Breast epithelium (tissue), 4 donors: ENCODE results near the gene NFAM1. TPM values are rescaled to one million over a fixed set of nuclear protein-coding genes. Genes with fewer than 3 reads are reported as not detected.

Experiments
- DNase-seq, 2 donors: peaks; one replicate each; pipeline ENCODE4 v3.0.0-alpha.2; 2019; ENCODE audit warnings: low spot score in 2 of 2
- H3K27ac ChIP-seq, 2 donors: fragments of 200-600 bp; sonication (generic) in 1 of 2; one replicate each; pipeline ENCODE4 v1.5.1; 2016 to 2019; ENCODE audit warnings: mild to moderate bottlenecking in 1 of 2
- H3K27me3 ChIP-seq, 2 donors: fragments of 200-600 bp; sonication (generic) in 1 of 2; one replicate each; pipeline versions ENCODE4 v1.5.1 to v1.6.0; 2017 to 2019; ENCODE audit warnings: control low read depth in 1 of 2, mild to moderate bottlenecking in 1 of 2
- H3K36me3 ChIP-seq: fragments of 200-600 bp; one replicate; pipeline ENCODE4 v1.5.1; 2019
- H3K4me1 ChIP-seq, 2 donors: fragments of 200-600 bp; sonication (generic); one replicate each; pipeline ENCODE4 v1.5.1; 2016 to 2019; ENCODE audit warnings: control low read depth in 1 of 2
- H3K4me3 ChIP-seq, 3 donors: fragments of 200-600 bp; sonication (generic); 1 replicate in 2 of 3; 2 replicates in 1 of 3; pipeline ENCODE4 v1.5.1; 2016 to 2019; ENCODE audit warnings: mild to moderate bottlenecking in 3 of 3, moderate library complexity in 2 of 3
- H3K9me3 ChIP-seq, 2 donors: fragments of 200-600 bp; sonication (generic) in 1 of 2; one replicate each; pipeline ENCODE4 v1.5.1; 2016 to 2019; ENCODE audit warnings: control low read depth in 1 of 2
- POLR2A ChIP-seq: fragments of 450-650 bp; IDR thresholded peaks from one replicate; pipeline ENCODE4 v1.6.1; 2016; ENCODE audit warnings: antibody characterized with exemption, mild to moderate bottlenecking, moderate library complexity
- POLR2AphosphoS5 ChIP-seq, 3 donors: sonication (generic); formaldehyde crosslinking; IDR thresholded peaks; one replicate each; pipeline ENCODE4 v1.6.1; 2017; ENCODE audit warnings: antibody characterized with exemption in 3 of 3
- intact Hi-C: fragments of 100-400 bp; cut with DNase I; formaldehyde crosslinking; loops from one replicate; pipeline ENCODE4 v1.15.1; 2023; ENCODE audit warnings: low total_unique reads
- total RNA-seq, 3 donors: library from RNA; depleted of rRNA; stranded (reverse); fragments of >200 nt; gene quantifications; one replicate each; pipeline ENCODE4 v1.1.0, GENCODE V29; 2016
- TF ChIP-seq, protein P1 (sequence below), 3 donors: fragments of 450-650 bp; IDR thresholded peaks; one replicate each; pipeline ENCODE4 v1.5.1; 2016 to 2017; ENCODE audit warnings: antibody characterized with exemption in 3 of 3, mild to moderate bottlenecking in 3 of 3, moderate library complexity in 3 of 3

NFAM1 gene
- total RNA-seq, 3 donors from 2014 or later = 0.66 to 4.3 (median 1.5) TPM

DNA sequence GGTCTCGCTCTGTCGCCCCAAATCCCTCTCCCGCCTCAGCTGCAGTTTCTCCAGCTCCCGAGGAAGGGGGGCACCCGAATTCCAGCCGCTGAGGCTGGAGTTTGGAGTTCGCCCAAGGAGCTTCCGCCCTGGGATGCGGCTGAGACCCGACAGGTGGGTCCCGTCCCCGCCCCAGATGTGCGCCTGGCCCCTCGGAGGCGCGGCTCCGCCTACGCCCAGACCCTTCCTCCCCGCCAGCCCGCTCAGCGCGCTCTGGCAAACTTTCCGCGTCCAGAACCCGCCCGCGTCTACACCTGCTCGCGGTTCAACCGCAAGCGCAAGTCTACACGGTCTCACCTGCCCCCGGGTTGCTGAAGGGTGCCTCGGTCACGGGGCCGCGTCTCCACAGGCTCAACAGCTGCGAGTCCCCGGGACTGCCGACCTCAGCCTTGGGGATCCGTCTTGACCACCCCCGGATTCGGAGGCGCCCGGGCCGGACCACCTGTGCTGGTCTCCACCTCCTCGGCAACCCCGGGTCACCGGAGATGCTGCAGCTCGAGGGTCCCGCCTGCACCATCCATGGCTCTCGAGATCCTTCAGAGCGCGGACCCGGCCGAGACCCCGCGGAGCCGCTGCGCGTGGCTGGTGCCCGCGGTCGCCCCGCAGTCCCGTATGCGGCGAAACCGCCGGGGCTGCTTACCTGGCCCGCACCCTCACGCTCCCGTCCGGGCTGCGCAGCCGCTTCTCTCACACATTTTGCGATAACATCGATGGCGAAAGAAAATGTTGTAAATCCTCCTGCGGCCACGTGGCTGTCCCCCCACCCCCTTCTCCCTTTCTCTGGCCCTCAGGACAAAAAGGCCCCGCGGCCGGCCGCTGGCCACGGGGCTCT lies 63.6 kb downstream of the NFAM1 start:
- peak overlapping the region; percentile 62 to 81 (median 73) for H3K4me3 ChIP-seq
- no peaks in the 10 kb centered on the region for H3K9me3 ChIP-seq
- no peak for DNase-seq
- no peaks in the 10 kb centered on the region for H3K36me3 ChIP-seq
- H3K4me1 ChIP-seq = peaks cover 14% of the 10 kb centered on the region in 2 donors
- intact Hi-C loops = no loop called here
- H3K27me3 ChIP-seq = no peaks in the 10 kb centered on the region
- H3K27ac ChIP-seq = peak overlapping the region; percentile 81 to 82
- peak in 1 of 3 donors; percentile 16 for TF ChIP-seq POLR2AphosphoS5 (IDR thresholded peaks at IDR 0.05)
- TF ChIP-seq, protein P1, sequence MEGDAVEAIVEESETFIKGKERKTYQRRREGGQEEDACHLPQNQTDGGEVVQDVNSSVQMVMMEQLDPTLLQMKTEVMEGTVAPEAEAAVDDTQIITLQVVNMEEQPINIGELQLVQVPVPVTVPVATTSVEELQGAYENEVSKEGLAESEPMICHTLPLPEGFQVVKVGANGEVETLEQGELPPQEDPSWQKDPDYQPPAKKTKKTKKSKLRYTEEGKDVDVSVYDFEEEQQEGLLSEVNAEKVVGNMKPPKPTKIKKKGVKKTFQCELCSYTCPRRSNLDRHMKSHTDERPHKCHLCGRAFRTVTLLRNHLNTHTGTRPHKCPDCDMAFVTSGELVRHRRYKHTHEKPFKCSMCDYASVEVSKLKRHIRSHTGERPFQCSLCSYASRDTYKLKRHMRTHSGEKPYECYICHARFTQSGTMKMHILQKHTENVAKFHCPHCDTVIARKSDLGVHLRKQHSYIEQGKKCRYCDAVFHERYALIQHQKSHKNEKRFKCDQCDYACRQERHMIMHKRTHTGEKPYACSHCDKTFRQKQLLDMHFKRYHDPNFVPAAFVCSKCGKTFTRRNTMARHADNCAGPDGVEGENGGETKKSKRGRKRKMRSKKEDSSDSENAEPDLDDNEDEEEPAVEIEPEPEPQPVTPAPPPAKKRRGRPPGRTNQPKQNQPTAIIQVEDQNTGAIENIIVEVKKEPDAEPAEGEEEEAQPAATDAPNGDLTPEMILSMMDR (IDR thresholded peaks at IDR 0.05) = no peak

DNA sequence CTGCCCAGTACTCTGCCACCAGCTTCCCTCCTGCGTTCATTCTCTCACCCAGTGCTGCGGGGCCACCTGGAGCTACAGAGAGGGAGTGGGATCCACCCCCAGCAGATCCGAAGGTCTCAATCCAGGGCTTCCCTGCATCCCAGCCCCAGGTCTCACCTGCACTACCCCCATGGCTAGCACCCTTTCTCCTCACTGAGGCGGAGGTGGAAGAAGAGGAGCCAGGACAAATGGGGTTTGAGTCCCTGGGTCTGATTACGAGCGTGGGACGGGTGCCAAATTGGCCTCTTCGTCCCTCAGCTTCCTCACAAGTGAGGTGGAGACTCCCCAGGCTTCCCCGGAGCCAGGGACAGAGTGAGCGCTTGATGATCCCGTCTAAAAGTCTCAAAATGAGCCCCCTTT lies 64.2 kb downstream of the NFAM1 start:
- H3K27me3 ChIP-seq = no peaks in the 10 kb centered on the region
- H3K27ac ChIP-seq = peak overlapping the region; percentile 81 to 82
- TF ChIP-seq, protein P1 (IDR thresholded peaks at IDR 0.05) = no peak
- no peak for TF ChIP-seq POLR2AphosphoS5 (IDR thresholded peaks at IDR 0.05)
- no peak for TF ChIP-seq POLR2A
- intact Hi-C loops = no loop called here
- H3K36me3 ChIP-seq = no peaks in the 10 kb centered on the region
- H3K9me3 ChIP-seq = no peaks in the 10 kb centered on the region
- H3K4me3 ChIP-seq = peak overlapping the region; percentile 62 to 81 (median 73)
- peaks cover 14% of the 10 kb centered on the region in 2 donors for H3K4me1 ChIP-seq
- no peak for DNase-seq

GRCh38 chr22:42366806-42367581 lies 65.2 kb downstream of the NFAM1 start:
- Histone ChIP-seq H3K4me3 (peak overlapping the region; percentile 62 to 81 (median 73)), H3K4me1 (peaks cover 14% of the 10 kb centered on the region in 2 donors), H3K27me3 (no peaks in the 10 kb centered on the region), H3K36me3 (no peaks in the 10 kb centered on the region), H3K27ac (peak overlapping the region; percentile 81 to 82), H3K9me3 (no peaks in the 10 kb centered on the region)
- intact Hi-C loops = no loop called here
- peak in 1 of 2 donors; percentile 67 for DNase-seq
- TF ChIP-seq, protein P1 (IDR thresholded peaks at IDR 0.05) = no peak
- TF ChIP-seq POLR2AphosphoS5 (IDR thresholded peaks at IDR 0.05) (no peak), POLR2A (no peak)

DNA sequence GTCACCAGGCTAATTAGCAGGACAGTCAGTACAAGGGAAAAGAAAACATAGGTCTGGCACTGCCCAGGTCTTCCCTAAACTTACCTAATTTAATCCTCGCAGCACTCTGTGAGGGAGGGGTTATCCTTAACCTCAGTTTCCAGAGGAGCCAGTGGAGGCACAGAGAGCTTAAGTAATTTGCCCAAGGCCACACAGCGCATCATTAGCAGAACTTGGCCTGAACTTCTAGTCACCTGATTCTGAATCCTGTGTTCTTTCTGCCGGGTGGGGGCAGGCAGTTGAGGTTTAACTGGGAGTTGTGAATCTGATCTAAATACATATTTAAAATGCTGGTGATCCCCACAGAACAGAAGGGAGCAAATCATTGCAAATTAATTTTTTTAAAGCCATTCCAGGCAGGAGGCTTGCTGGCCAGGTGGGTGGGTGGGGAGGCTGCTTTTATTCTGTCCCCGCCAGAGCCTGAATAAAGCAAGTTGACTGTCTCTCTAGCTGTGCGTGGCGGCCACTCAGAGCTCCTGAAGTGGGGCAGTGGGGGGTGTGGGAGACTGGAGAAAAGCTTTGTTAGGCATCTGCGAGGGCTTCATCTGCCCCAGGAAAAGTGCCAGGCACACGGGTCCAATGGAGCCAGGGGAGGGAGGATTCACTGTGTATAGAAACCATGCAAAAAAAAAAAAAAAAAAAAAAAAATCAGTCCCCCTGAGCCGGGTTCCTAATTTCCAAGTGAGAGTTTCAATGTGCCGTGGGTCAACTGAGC lies 66.1 kb downstream of the NFAM1 start:
- no peak for TF ChIP-seq POLR2AphosphoS5 (IDR thresholded peaks at IDR 0.05)
- no peak for TF ChIP-seq POLR2A
- TF ChIP-seq, protein P1 (IDR thresholded peaks at IDR 0.05) = no peak
- intact Hi-C loops = no loop called here
- H3K9me3 ChIP-seq = no peaks in the 10 kb centered on the region
- no peaks in the 10 kb centered on the region for H3K27me3 ChIP-seq
- H3K4me3 ChIP-seq = peak overlapping the region in 2 of 3 donors; percentile 13 to 81
- H3K27ac ChIP-seq = peak overlapping the region; percentile 81 to 92
- no peaks in the 10 kb centered on the region for H3K36me3 ChIP-seq
- peaks cover 14% of the 10 kb centered on the region in 2 donors for H3K4me1 ChIP-seq
- no peak for DNase-seq
